Nephron (organoid): ENCODE data around the gene C19orf81.

Experiments used
- H3K27ac Mint-ChIP-seq, 3 experiments: 2 replicates each; pipeline ENCODE4 v1.8.0; 2020; ENCODE audit warnings: mixed read lengths in 3 of 3, mild to moderate bottlenecking in 2 of 3, moderate library complexity in 1 of 3
- H3K27me3 Mint-ChIP-seq: 2 replicates; pipeline ENCODE4 v1.8.0; 2021; ENCODE audit warnings: low read depth, mild to moderate bottlenecking, moderate library complexity, mixed read lengths
- H3K36me3 Mint-ChIP-seq: 2 replicates; pipeline ENCODE4 v1.8.0; 2020; ENCODE audit warnings: low read depth, mixed read lengths
- H3K4me1 Mint-ChIP-seq: 2 replicates; pipeline ENCODE4 v1.8.0; 2020; ENCODE audit warnings: mixed read lengths
- H3K4me3 Mint-ChIP-seq, 3 experiments: 2 replicates each; pipeline ENCODE4 v1.8.0; 2020; ENCODE audit warnings: mild to moderate bottlenecking in 3 of 3, mixed read lengths in 3 of 3, moderate library complexity in 2 of 3
- H3K9me3 Mint-ChIP-seq: 2 replicates; pipeline ENCODE4 v1.8.0; 2020; ENCODE audit warnings: mixed read lengths
- TF ChIP-seq, protein P1 (sequence below), 3 experiments: fragments of 200-600 bp; sonication (generic); IDR thresholded peaks; one replicate each; pipeline ENCODE4 v1.5.0; 2021; ENCODE audit warnings: antibody characterized with exemption in 3 of 3; ENCODE audit not compliant: unreplicated experiment in 3 of 3

Gene C19orf81

DNA sequence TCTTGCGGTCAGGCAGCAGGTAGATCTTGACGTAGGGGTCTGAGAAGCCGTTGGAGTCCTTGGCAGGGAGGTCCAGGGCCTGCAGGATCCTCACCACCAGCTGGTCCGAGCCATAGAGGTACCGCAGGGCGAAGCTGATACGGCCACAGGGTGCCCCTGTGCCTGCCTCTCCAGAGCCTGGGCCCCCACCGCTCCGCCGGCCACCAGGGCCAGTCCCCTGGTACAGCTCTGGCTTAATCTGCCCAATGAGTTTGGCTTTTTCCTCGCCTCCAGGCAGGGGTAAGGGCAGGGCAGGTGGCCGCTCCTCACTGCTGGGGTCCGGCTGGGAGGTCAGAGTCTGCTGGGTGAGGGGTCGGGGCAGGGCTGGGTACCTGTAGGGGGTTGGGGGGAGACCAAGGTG is 19.4 kb upstream of the C19orf81 start:
- no peak overlapping the region for H3K27ac Mint-ChIP-seq
- peaks cover 11% of the 10 kb centered on the region for H3K9me3 Mint-ChIP-seq
- TF ChIP-seq, protein P1, sequence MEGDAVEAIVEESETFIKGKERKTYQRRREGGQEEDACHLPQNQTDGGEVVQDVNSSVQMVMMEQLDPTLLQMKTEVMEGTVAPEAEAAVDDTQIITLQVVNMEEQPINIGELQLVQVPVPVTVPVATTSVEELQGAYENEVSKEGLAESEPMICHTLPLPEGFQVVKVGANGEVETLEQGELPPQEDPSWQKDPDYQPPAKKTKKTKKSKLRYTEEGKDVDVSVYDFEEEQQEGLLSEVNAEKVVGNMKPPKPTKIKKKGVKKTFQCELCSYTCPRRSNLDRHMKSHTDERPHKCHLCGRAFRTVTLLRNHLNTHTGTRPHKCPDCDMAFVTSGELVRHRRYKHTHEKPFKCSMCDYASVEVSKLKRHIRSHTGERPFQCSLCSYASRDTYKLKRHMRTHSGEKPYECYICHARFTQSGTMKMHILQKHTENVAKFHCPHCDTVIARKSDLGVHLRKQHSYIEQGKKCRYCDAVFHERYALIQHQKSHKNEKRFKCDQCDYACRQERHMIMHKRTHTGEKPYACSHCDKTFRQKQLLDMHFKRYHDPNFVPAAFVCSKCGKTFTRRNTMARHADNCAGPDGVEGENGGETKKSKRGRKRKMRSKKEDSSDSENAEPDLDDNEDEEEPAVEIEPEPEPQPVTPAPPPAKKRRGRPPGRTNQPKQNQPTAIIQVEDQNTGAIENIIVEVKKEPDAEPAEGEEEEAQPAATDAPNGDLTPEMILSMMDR (IDR thresholded peaks at IDR 0.05; ENCODE audit: unreplicated experiment in 3 of 3): no peak
- peaks cover 5% of the 10 kb centered on the region for H3K4me1 Mint-ChIP-seq
- no peaks in the 10 kb centered on the region for H3K36me3 Mint-ChIP-seq
- H3K27me3 Mint-ChIP-seq: peaks cover 8% of the 10 kb centered on the region
- H3K4me3 Mint-ChIP-seq: no peak overlapping the region

DNA sequence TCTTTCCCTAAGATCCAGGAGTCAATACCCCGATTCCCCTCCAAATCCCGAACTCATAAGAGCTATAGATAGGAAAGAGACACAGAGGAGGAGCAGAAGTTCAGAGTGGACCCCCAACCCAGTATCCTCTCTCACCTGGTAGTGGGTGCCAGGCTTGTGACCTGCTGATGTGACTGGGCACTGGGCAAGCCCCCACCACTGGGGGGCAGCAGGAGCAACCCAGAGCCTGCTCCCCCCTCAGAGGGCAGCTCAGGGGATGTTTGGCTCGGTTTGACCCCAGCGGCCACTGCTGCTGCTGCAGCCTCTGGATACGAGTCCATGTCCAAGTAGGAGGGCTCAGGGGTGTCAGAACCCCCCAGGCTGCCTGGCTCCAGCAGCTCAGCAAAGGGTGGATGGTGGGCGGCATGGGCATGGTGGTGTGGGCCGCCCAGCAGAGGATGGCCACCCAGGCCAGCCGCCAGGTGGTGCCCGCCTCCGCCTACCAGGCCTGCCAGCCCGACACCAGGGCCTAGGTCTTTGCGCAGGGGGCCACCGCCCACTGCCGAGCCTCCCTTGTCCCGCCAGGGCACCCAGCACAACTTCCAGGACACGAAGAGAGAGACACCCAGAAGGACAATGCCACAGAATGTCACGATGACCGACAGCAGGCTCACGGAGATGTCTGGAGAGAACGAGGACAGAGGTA is 17.0 kb upstream of the C19orf81 start:
- peaks cover 30% of the 10 kb centered on the region for H3K27me3 Mint-ChIP-seq
- H3K9me3 Mint-ChIP-seq: peaks cover 18% of the 10 kb centered on the region
- TF ChIP-seq, protein P1 (IDR thresholded peaks at IDR 0.05; ENCODE audit: unreplicated experiment in 3 of 3): no peak
- no peaks in the 10 kb centered on the region for H3K36me3 Mint-ChIP-seq
- H3K27ac Mint-ChIP-seq: no peak overlapping the region
- no peak overlapping the region for H3K4me3 Mint-ChIP-seq
- no peaks in the 10 kb centered on the region for H3K4me1 Mint-ChIP-seq

DNA sequence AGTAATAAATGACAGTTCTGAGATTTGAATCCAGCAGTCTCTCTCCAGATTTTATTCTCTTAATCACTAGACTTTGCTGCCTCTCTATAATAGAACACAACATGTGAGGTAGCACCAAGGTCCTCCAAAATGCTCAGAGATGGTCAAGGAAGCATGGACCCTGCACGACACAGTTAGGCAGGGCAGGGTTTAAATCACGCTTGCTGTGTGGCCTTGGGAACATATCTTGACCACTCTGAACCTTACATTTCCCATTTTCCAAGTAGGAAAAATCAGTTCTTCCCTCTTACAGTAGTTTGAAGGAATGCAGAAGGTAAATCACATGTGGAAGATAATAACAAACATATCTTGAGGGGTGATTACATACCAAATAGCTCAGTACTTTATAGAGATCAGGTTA is 15.9 kb upstream of the C19orf81 start:
- no peaks in the 10 kb centered on the region for H3K4me1 Mint-ChIP-seq
- no peaks in the 10 kb centered on the region for H3K36me3 Mint-ChIP-seq
- H3K4me3 Mint-ChIP-seq: no peak overlapping the region
- H3K27me3 Mint-ChIP-seq: peaks cover 40% of the 10 kb centered on the region
- peaks cover 18% of the 10 kb centered on the region for H3K9me3 Mint-ChIP-seq
- H3K27ac Mint-ChIP-seq: no peak overlapping the region
- TF ChIP-seq, protein P1 (IDR thresholded peaks at IDR 0.05; ENCODE audit: unreplicated experiment in 3 of 3): no peak

DNA sequence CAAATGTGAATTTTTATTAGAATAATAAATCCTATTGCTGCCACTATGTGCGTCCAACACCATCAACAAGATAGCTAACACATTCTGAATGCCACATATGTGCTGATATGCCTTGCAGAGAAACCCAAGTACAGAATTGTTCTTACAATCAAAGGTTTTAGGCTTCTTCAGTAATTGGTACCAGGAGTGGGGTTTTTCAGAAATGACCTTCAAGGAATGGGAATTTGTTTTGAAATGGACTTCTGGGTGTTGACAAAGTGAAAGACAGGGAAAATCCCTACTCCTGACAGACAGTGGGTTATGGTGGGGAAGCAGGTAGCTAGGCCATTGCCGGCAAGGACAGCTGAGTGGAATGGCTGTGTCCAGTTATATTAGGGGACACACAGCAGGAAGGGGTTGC is 15.3 kb upstream of the C19orf81 start:
- H3K4me3 Mint-ChIP-seq: no peak overlapping the region
- no peaks in the 10 kb centered on the region for H3K36me3 Mint-ChIP-seq
- no peaks in the 10 kb centered on the region for H3K4me1 Mint-ChIP-seq
- peaks cover 18% of the 10 kb centered on the region for H3K9me3 Mint-ChIP-seq
- H3K27ac Mint-ChIP-seq: no peak overlapping the region
- peaks cover 47% of the 10 kb centered on the region for H3K27me3 Mint-ChIP-seq
- TF ChIP-seq, protein P1 (IDR thresholded peaks at IDR 0.05; ENCODE audit: unreplicated experiment in 3 of 3): no peak

DNA sequence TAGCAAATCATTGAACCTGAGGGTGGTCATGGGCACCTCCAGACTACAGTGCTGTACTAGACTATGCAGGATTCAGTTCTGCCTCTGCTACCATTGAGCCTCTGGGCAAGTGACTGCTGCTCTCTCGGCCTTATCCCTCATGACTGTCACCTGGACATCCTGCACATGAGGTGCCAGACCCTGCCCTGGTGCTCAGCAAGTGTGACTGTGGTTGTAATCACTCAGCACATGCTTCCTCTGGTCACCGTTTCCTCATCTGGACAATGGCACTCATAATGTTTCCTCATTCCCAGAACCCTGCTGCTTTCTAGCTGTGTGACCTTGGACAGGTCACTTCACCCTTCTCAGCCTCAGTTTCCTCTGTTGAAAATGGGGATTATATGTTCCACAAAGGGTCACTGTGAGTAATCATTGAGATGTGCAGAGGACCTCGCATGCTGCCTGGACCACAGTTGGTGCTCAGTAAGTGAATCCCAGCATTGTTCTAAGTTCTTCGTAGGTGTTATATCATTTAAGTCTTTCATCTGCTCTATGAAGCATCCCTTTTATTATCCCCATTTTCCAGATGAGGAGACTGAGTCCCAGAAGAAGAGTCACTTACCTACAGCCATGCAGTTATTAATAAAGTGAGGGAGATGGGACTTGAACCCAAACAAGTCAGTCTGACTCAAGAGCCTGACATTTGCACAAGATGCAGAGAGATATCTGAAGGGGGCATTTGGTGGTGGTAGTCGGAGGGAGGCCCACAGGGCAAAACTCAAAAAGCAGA is 12.7 kb upstream of the C19orf81 start:
- H3K27ac Mint-ChIP-seq: no peak overlapping the region
- no peak overlapping the region for H3K4me3 Mint-ChIP-seq
- no peaks in the 10 kb centered on the region for H3K4me1 Mint-ChIP-seq
- peaks cover 44% of the 10 kb centered on the region for H3K27me3 Mint-ChIP-seq
- peaks cover 17% of the 10 kb centered on the region for H3K9me3 Mint-ChIP-seq
- TF ChIP-seq, protein P1 (IDR thresholded peaks at IDR 0.05; ENCODE audit: unreplicated experiment in 3 of 3): no peak
- H3K36me3 Mint-ChIP-seq: no peaks in the 10 kb centered on the region
